HG02981 (cell line): ENCODE measurements around the gene LGR4.
"Not testable (repeated sequence)": the region's sequence is repeated elsewhere in the genome, so short reads cannot be mapped to it uniquely, and the experiment has no call there.

Source experiments
- ATAC-seq: cut with Tn5 transposase; IDR thresholded peaks from one replicate; pipeline ENCODE4 v1.9.1; 2021; ENCODE audit warnings: mild to moderate bottlenecking, moderate library complexity; ENCODE audit not compliant: unreplicated experiment

The LGR4 gene

GRCh38 chr11:27460158-27460978, 12.2 kb downstream of the LGR4 start:
- no peak for ATAC-seq

GRCh38 chr11:27459191-27459590, 13.4 kb downstream of the LGR4 start:
- no peak for ATAC-seq

- no peak for ATAC-seq
Measured at GRCh38 chr11:27458182-27458581, 14.4 kb downstream of the LGR4 start.

- ATAC-seq, result no peak
Measured at GRCh38 chr11:27456795-27457329, 15.7 kb downstream of the LGR4 start.

- no peak for ATAC-seq
Measured at GRCh38 chr11:27456140-27456794, 16.3 kb downstream of the LGR4 start.

GRCh38 chr11:27455667-27456066, 16.9 kb downstream of the LGR4 start:
- no peak for ATAC-seq

GRCh38 chr11:27453701-27454100, 18.9 kb downstream of the LGR4 start:
- ATAC-seq, result no peak

- ATAC-seq, result no peak
Measured at GRCh38 chr11:27452147-27452546, 20.4 kb downstream of the LGR4 start.

- no peak for ATAC-seq
Measured at GRCh38 chr11:27451244-27451965, 21.2 kb downstream of the LGR4 start.

- ATAC-seq, result not testable (repeated sequence)
Measured at GRCh38 chr11:27448184-27448540, 24.4 kb downstream of the LGR4 start.

GRCh38 chr11:27447288-27448183, 25.1 kb downstream of the LGR4 start:
- no peak for ATAC-seq

GRCh38 chr11:27445625-27446024, 27.0 kb downstream of the LGR4 start:
- no peak for ATAC-seq

GRCh38 chr11:27444801-27445215, 27.8 kb downstream of the LGR4 start:
- no peak for ATAC-seq

- no peak for ATAC-seq
Measured at GRCh38 chr11:27443746-27444507, 28.7 kb downstream of the LGR4 start.

- ATAC-seq, result no peak
Measured at GRCh38 chr11:27443227-27443626, 29.4 kb downstream of the LGR4 start.

GRCh38 chr11:27440090-27440489, 32.5 kb downstream of the LGR4 start:
- no peak for ATAC-seq

GRCh38 chr11:27438595-27438981, 34.0 kb downstream of the LGR4 start:
- no peak for ATAC-seq

- ATAC-seq, result no peak
Measured at GRCh38 chr11:27437829-27438594, 34.6 kb downstream of the LGR4 start.

GRCh38 chr11:27436916-27437315, 35.7 kb downstream of the LGR4 start:
- no peak for ATAC-seq
